A673 (cell line): ENCODE measurements around the gene DLL1. TPM values are rescaled to one million over a fixed set of nuclear protein-coding genes. Genes with fewer than 3 reads are reported as not detected.

Experiments
- BruUV-seq: library from RNA; stranded (reverse); fragments of 400-500 nt; replicated peaks from 2 replicates; lab custom pipeline; 2021; lab: Mats Ljungman, UMichigan
- CTCF ChIA-PET: fragments of 300-600 bp; sonication (Branson Sonifier 250); formaldehyde crosslinking; loops from one replicate; lab custom pipeline; 2022; ENCODE audit warnings: antibody characterized with exemption; lab: Charles Lee
- POLR2A ChIA-PET: fragments of 300-600 bp; sonication (Branson Sonifier 250); formaldehyde crosslinking; loops from one replicate; lab custom pipeline; 2022; ENCODE audit warnings: antibody characterized with exemption; ENCODE audit not compliant: low non-redundant PET; lab: Charles Lee
- DNase-seq: peaks from one replicate; pipeline ENCODE4 v3.0.0-alpha.2; 2015; ENCODE audit warnings: low spot score
- H3K27ac ChIP-seq: fragments of 200-600 bp; sonication (generic); 2 replicates; pipeline ENCODE4 v1.5.1; 2016; ENCODE audit warnings: mixed run types, low read depth, mild to moderate bottlenecking, mixed read lengths, antibody characterized with exemption, low read length; ENCODE audit not compliant: poor library complexity, severe bottlenecking
- H3K27me3 ChIP-seq: fragments of 200-600 bp; sonication (generic); replicated peaks from 2 replicates; pipeline ENCODE4 v1.6.1; 2017; ENCODE audit warnings: mixed run types, low read depth, mild to moderate bottlenecking, mixed read lengths, antibody characterized with exemption, low read length; ENCODE audit not compliant: insufficient read depth, poor library complexity
- H3K36me3 ChIP-seq: fragments of 200-600 bp; sonication (generic); 2 replicates; pipeline ENCODE4 v1.6.1; 2016; ENCODE audit warnings: mixed run types, mild to moderate bottlenecking, mixed read lengths, antibody characterized with exemption, low read length; ENCODE audit not compliant: insufficient read depth, poor library complexity, severe bottlenecking
- H3K4me1 ChIP-seq: fragments of 200-600 bp; sonication (generic); 2 replicates; pipeline ENCODE4 v1.6.1; 2017; ENCODE audit warnings: mixed run types, mild to moderate bottlenecking, mixed read lengths, antibody characterized with exemption, low read length; ENCODE audit not compliant: insufficient read depth, poor library complexity, severe bottlenecking
- H3K4me3 ChIP-seq: fragments of 200-600 bp; sonication (generic); 2 replicates; pipeline ENCODE4 v1.5.1; 2016; ENCODE audit warnings: low read depth, mixed run types, mild to moderate bottlenecking, mixed read lengths, low read length; ENCODE audit not compliant: poor library complexity, severe bottlenecking
- H3K9me3 ChIP-seq: fragments of 200-600 bp; sonication (generic); 2 replicates; pipeline ENCODE4 v1.6.1; 2016; ENCODE audit warnings: mixed run types, low read depth, mild to moderate bottlenecking, mixed read lengths, antibody characterized with exemption, low read length; ENCODE audit not compliant: poor library complexity, severe bottlenecking
- EZH2 ChIP-seq: fragments of 200-600 bp; sonication (generic); IDR thresholded peaks from 2 replicates; pipeline ENCODE4 v1.6.1; 2017; ENCODE audit warnings: borderline replicate concordance, low read depth, mild to moderate bottlenecking, mixed read lengths, antibody characterized with exemption, low read length; ENCODE audit not compliant: poor library complexity, severe bottlenecking
- intact Hi-C: fragments of 100-400 bp; cut with micrococcal nuclease; formaldehyde crosslinking; loops from one replicate; pipeline ENCODE4 v1.10.0; 2022; ENCODE audit not compliant: unreplicated experiment
- total RNA-seq: library from RNA; stranded (reverse); gene quantifications from 2 replicates; pipeline ENCODE4 v1.2.3, GENCODE V29; 2021
- TF ChIP-seq, protein P1 (sequence below): fragments of 300-800, 200-600 bp; sonication (generic); conservative IDR thresholded peaks from 2 replicates; pipeline ENCODE4 v1.5.1; 2017; ENCODE audit warnings: low read depth, mild to moderate bottlenecking, antibody characterized with exemption, low read length, moderate library complexity, mixed read lengths

DLL1 gene
- total RNA-seq, 1 experiment from 2014 or later, result 1.2 TPM

GRCh38 chr6:170314983-170315382 lies 24.1 kb upstream of the DLL1 start:
- DNase-seq, result no peak
- Histone ChIP-seq H3K4me3 (no peak overlapping the region), H3K36me3 (peaks cover 5% of the 10 kb centered on the region), H3K9me3 (no peaks in the 10 kb centered on the region), H3K27ac (no peak overlapping the region), H3K27me3 (no peaks in the 10 kb centered on the region), H3K4me1 (no peaks in the 10 kb centered on the region)
- CTCF ChIA-PET, result no interaction called here
- POLR2A ChIA-PET, result no interaction called here
- BruUV-seq, result no TSS peak
- no peak for TF ChIP-seq EZH2
- TF ChIP-seq, protein P1, sequence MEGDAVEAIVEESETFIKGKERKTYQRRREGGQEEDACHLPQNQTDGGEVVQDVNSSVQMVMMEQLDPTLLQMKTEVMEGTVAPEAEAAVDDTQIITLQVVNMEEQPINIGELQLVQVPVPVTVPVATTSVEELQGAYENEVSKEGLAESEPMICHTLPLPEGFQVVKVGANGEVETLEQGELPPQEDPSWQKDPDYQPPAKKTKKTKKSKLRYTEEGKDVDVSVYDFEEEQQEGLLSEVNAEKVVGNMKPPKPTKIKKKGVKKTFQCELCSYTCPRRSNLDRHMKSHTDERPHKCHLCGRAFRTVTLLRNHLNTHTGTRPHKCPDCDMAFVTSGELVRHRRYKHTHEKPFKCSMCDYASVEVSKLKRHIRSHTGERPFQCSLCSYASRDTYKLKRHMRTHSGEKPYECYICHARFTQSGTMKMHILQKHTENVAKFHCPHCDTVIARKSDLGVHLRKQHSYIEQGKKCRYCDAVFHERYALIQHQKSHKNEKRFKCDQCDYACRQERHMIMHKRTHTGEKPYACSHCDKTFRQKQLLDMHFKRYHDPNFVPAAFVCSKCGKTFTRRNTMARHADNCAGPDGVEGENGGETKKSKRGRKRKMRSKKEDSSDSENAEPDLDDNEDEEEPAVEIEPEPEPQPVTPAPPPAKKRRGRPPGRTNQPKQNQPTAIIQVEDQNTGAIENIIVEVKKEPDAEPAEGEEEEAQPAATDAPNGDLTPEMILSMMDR, result no peak
- intact Hi-C loops, result no loop called here

GRCh38 chr6:170313716-170314295 lies 22.9 kb upstream of the DLL1 start:
- CTCF ChIA-PET, result no interaction called here

DNA sequence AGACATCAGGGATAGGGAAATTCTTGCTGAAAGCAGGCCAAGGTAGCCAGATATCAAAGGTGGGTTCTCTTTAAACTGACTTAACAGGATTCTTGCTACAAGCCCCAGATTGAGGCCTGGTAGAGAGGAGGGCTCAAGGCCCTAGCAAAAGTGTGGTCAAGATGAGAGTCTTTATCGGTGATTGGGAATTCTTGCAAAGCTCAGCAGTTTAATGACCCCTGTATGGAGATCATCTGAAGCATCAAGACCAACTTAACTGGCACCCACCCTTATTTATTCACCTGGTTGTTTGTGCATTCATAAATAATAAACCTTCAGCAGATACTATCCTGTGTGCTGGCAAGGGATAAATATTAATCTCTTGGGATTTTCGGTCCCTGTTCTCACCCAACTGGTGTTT lies 22.0 kb upstream of the DLL1 start:
- H3K4me3 ChIP-seq, result no peak overlapping the region
- intact Hi-C loops, result no loop called here
- no peaks in the 10 kb centered on the region for H3K9me3 ChIP-seq
- TF ChIP-seq EZH2, result no peak
- TF ChIP-seq, protein P1, result no peak
- H3K27ac ChIP-seq, result no peak overlapping the region
- peaks cover 6% of the 10 kb centered on the region for H3K4me1 ChIP-seq
- no peaks in the 10 kb centered on the region for H3K27me3 ChIP-seq
- ChIA-PET CTCF (no interaction called here), POLR2A (no interaction called here)
- no TSS peak for BruUV-seq
- H3K36me3 ChIP-seq, result no peaks in the 10 kb centered on the region
- no peak for DNase-seq

More at GRCh38 chr6:170313716-170314295, 22.9 kb upstream of the DLL1 start:
- DNase-seq, result no peak
- TF ChIP-seq, protein P1, result no peak
- no peak for TF ChIP-seq EZH2
- no peaks in the 10 kb centered on the region for H3K27me3 ChIP-seq
- no peaks in the 10 kb centered on the region for H3K4me1 ChIP-seq
- peaks cover 5% of the 10 kb centered on the region for H3K36me3 ChIP-seq
- no TSS peak for BruUV-seq
- H3K9me3 ChIP-seq, result no peaks in the 10 kb centered on the region
- POLR2A ChIA-PET, result no interaction called here
- intact Hi-C loops, result no loop called here
- no peak overlapping the region for H3K4me3 ChIP-seq
- no peak overlapping the region for H3K27ac ChIP-seq
